Transverse colon (tissue), 4 donors: ENCODE data around the gene PPP2R2C.

Experiments used
- CTCF ChIP-seq, 5 experiments: fragments of 200-600 bp in 3 of 5; fragments of 450-650 bp in 2 of 5; sonication (generic) in 3 of 5; IDR thresholded peaks; 1 replicate in 2 of 5; 2 replicates in 3 of 5; pipeline ENCODE4 v1.5.1; 2016 to 2017; ENCODE audit warnings: antibody characterized with exemption in 5 of 5, inconsistent platforms in 3 of 5, mild to moderate bottlenecking in 2 of 5, moderate library complexity in 1 of 5
- EP300 ChIP-seq: sonication (generic); formaldehyde crosslinking; IDR thresholded peaks from one replicate; pipeline ENCODE4 v1.6.1; 2017; ENCODE audit warnings: antibody characterized with exemption, low read depth
- POLR2A ChIP-seq: fragments of 450-650 bp; IDR thresholded peaks from one replicate; pipeline ENCODE4 v1.6.1; 2016; ENCODE audit warnings: antibody characterized with exemption, mild to moderate bottlenecking, moderate library complexity
- POLR2AphosphoS5 ChIP-seq, 3 donors: sonication (generic); formaldehyde crosslinking; IDR thresholded peaks; one replicate each; pipeline ENCODE4 v1.6.1; 2016; ENCODE audit warnings: antibody characterized with exemption in 3 of 3

GRCh38 chr4:6293097-6293445 is 179.3 kb downstream of the PPP2R2C start:
- no peak for TF ChIP-seq POLR2A
- TF ChIP-seq POLR2AphosphoS5 (IDR thresholded peaks at IDR 0.05): no peak
- TF ChIP-seq CTCF (IDR thresholded peaks at IDR 0.05): no peak
- no peak for TF ChIP-seq EP300
